GM19452 (cell line): ENCODE measurements around the gene SLC35F2.

ENCODE experiments used
- ATAC-seq: cut with Tn5 transposase; IDR thresholded peaks from one replicate; pipeline ENCODE4 v1.9.1; 2021; ENCODE audit not compliant: unreplicated experiment

SLC35F2 gene

GRCh38 chr11:107741044-107741823, 117.4 kb downstream of the SLC35F2 start:
- peak; percentile 79 for ATAC-seq
